B cell (primary cell): ENCODE data around the gene PLEKHM3.

Source experiments
- EZH2 ChIP-seq: IDR thresholded peaks from 2 replicates; pipeline ENCODE4 v1.6.1; 2012; ENCODE audit warnings: borderline replicate concordance, low read depth, mild to moderate bottlenecking, moderate library complexity, low read length; ENCODE audit not compliant: insufficient read depth, poor library complexity, severe bottlenecking
- TF ChIP-seq, protein P1 (sequence below): fragments of 200-600 bp; IDR thresholded peaks from one replicate; pipeline ENCODE4 v1.8.0; 2022; ENCODE audit warnings: antibody characterized with exemption, mild to moderate bottlenecking

DNA sequence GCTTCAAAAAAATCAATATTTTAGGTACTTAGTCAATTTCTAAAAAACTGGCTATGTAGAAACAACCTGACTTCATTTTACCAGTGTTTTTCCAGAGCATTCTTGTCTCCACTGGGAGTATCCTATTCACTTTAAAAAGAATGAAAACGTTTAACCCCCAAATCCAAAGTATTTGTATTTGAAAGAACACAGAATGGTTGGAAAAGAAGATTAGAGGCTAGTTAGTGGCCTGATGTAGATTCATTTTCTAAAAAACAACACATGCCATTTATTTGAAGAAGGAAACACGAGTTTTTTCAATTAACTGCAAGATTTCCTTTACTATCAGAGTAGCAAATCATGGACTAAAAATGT is 74.6 kb downstream of the PLEKHM3 start:
- TF ChIP-seq, protein P1, sequence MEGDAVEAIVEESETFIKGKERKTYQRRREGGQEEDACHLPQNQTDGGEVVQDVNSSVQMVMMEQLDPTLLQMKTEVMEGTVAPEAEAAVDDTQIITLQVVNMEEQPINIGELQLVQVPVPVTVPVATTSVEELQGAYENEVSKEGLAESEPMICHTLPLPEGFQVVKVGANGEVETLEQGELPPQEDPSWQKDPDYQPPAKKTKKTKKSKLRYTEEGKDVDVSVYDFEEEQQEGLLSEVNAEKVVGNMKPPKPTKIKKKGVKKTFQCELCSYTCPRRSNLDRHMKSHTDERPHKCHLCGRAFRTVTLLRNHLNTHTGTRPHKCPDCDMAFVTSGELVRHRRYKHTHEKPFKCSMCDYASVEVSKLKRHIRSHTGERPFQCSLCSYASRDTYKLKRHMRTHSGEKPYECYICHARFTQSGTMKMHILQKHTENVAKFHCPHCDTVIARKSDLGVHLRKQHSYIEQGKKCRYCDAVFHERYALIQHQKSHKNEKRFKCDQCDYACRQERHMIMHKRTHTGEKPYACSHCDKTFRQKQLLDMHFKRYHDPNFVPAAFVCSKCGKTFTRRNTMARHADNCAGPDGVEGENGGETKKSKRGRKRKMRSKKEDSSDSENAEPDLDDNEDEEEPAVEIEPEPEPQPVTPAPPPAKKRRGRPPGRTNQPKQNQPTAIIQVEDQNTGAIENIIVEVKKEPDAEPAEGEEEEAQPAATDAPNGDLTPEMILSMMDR = no peak
- TF ChIP-seq EZH2 = no peak
